ENCODE measurements around the gene BICC1.

BICC1 gene

GRCh38 chr10:58693919-58694318 lies 181.2 kb downstream of the BICC1 start:
- no peak overlapping the region for H3K4me3 ChIP-seq (ENCODE audit: low read depth, low read length)
- no peak for TF ChIP-seq CTCF (IDR thresholded peaks at IDR 0.05; ENCODE audit: insufficient read depth, low read depth, low read length, missing control alignments)
- DNase-seq (ENCODE audit: low read depth) = no peak

GRCh38 chr10:58695022-58695421 lies 182.3 kb downstream of the BICC1 start:
- TF ChIP-seq CTCF (IDR thresholded peaks at IDR 0.05; ENCODE audit: insufficient read depth, low read depth, low read length, missing control alignments) = no peak
- DNase-seq (ENCODE audit: low read depth) = no peak
- no peak overlapping the region for H3K4me3 ChIP-seq (ENCODE audit: low read depth, low read length)

- DNase-seq (ENCODE audit: low read depth) = no peak
- H3K4me3 ChIP-seq (ENCODE audit: low read depth, low read length) = no peak overlapping the region
- TF ChIP-seq CTCF (IDR thresholded peaks at IDR 0.05; ENCODE audit: insufficient read depth, low read depth, low read length, missing control alignments) = no peak
Measured at GRCh38 chr10:58696736-58697135, 184.1 kb downstream of the BICC1 start.

- no peak for TF ChIP-seq CTCF (IDR thresholded peaks at IDR 0.05; ENCODE audit: insufficient read depth, low read depth, low read length, missing control alignments)
- H3K4me3 ChIP-seq (ENCODE audit: low read depth, low read length) = no peak overlapping the region
- no peak for DNase-seq (ENCODE audit: low read depth)
Measured at GRCh38 chr10:58697691-58698090, 185.0 kb downstream of the BICC1 start.

- no peak overlapping the region for H3K4me3 ChIP-seq (ENCODE audit: low read depth, low read length)
- TF ChIP-seq CTCF (IDR thresholded peaks at IDR 0.05; ENCODE audit: insufficient read depth, low read depth, low read length, missing control alignments) = no peak
- DNase-seq (ENCODE audit: low read depth) = no peak
Measured at GRCh38 chr10:58698777-58699356, 186.2 kb downstream of the BICC1 start.

- no peak for DNase-seq (ENCODE audit: low read depth)
- TF ChIP-seq CTCF (IDR thresholded peaks at IDR 0.05; ENCODE audit: insufficient read depth, low read depth, low read length, missing control alignments) = no peak
- H3K4me3 ChIP-seq (ENCODE audit: low read depth, low read length) = no peak overlapping the region
Measured at GRCh38 chr10:58700591-58700990, 187.9 kb downstream of the BICC1 start.
